Measurements from ENCODE around the gene SERINC2.

DNA sequence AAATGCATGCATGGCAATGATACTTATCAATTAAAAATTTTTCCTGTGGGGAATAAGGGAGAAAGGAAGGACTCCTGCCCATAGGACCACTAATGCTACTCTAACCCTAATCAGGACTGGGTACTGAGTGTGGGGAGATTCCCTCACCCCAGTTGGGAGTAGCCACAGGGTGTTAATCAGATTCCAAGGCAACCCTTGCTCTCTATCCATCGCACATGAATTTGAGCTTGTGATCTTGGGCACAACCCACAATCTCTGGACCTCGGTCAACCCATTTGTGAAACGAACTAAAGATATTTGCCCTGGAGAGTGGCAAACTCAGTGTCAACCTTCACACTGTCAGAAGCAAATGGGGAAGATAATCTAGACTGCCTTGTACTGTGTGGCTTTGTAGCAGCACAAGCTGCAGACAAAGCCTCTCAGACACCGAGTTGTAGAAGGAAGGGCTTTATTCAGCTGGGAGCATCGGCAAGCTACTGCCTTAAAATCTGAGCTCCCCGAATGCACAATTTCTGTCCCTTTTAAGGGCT, 69.5 kb downstream of the SERINC2 start:
- TF ChIP-seq, protein P1, sequence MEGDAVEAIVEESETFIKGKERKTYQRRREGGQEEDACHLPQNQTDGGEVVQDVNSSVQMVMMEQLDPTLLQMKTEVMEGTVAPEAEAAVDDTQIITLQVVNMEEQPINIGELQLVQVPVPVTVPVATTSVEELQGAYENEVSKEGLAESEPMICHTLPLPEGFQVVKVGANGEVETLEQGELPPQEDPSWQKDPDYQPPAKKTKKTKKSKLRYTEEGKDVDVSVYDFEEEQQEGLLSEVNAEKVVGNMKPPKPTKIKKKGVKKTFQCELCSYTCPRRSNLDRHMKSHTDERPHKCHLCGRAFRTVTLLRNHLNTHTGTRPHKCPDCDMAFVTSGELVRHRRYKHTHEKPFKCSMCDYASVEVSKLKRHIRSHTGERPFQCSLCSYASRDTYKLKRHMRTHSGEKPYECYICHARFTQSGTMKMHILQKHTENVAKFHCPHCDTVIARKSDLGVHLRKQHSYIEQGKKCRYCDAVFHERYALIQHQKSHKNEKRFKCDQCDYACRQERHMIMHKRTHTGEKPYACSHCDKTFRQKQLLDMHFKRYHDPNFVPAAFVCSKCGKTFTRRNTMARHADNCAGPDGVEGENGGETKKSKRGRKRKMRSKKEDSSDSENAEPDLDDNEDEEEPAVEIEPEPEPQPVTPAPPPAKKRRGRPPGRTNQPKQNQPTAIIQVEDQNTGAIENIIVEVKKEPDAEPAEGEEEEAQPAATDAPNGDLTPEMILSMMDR (IDR thresholded peaks at IDR 0.05), result no peak
- TF ChIP-seq POLR2A (IDR thresholded peaks at IDR 0.05) (no peak), POLR2AphosphoS5 (IDR thresholded peaks at IDR 0.05; ENCODE audit: insufficient read depth in 1 of 2, low read depth in 1 of 2) (no peak)

All from vagina (tissue), 2 donors.